DND-41 (cell line): ENCODE measurements around the gene VPS4A.
A peak's percentile ranks its signal among the peaks of the same experiment; 100 is the strongest.

Experiments used
- ATAC-seq: fragments of 200-7000 bp; cut with Tn5 transposase; 3 replicates; pipeline ENCODE4 v1.9.1; 2021; ENCODE audit warnings: low read depth; ENCODE audit not compliant: insufficient read depth
- DNase-seq: peaks from one replicate; pipeline ENCODE4 v3.0.0-alpha.2; 2020
- H2AFZ ChIP-seq: 2 replicates; pipeline ENCODE4 v1.6.0; 2012; ENCODE audit warnings: low read depth, low read length
- H3K27ac ChIP-seq: 2 replicates; pipeline ENCODE4 v1.5.1; 2012; ENCODE audit warnings: low read length, inconsistent platforms
- H3K27me3 ChIP-seq: fragments of 200-600 bp; sonication (generic); 2 replicates; pipeline ENCODE4 v1.6.0; 2012; ENCODE audit warnings: low read length, mild to moderate bottlenecking, inconsistent platforms; ENCODE audit not compliant: insufficient read depth, poor library complexity
- H3K36me3 ChIP-seq: 2 replicates; pipeline ENCODE4 v1.5.1; 2012; ENCODE audit warnings: low read length, inconsistent platforms; ENCODE audit not compliant: insufficient read depth
- H3K4me1 ChIP-seq: 2 replicates; pipeline ENCODE4 v1.5.1; 2012; ENCODE audit warnings: mild to moderate bottlenecking, low read length; ENCODE audit not compliant: insufficient read depth
- H3K4me2 ChIP-seq: 2 replicates; pipeline ENCODE4 v1.6.0; 2012; ENCODE audit warnings: mild to moderate bottlenecking, moderate library complexity, low read length, inconsistent platforms; ENCODE audit not compliant: insufficient read depth
- H3K4me3 ChIP-seq, 2 experiments: fragments of 200-600 bp in 1 of 2; shearing (Covaris generic) in 1 of 2; 2 replicates each; pipeline ENCODE4 v1.5.1; 2012 to 2016; ENCODE audit warnings: inconsistent platforms in 2 of 2, low read length in 2 of 2, mild to moderate bottlenecking in 2 of 2, low read depth in 1 of 2, moderate library complexity in 1 of 2
- H3K79me2 ChIP-seq: 2 replicates; pipeline ENCODE4 v1.6.0; 2012; ENCODE audit warnings: low read length, inconsistent platforms; ENCODE audit not compliant: insufficient read depth
- H3K9ac ChIP-seq: 2 replicates; pipeline ENCODE4 v1.6.0; 2012; ENCODE audit warnings: low read depth, mild to moderate bottlenecking, inconsistent platforms, low read length, moderate library complexity
- H3K9me3 ChIP-seq: 2 replicates; pipeline ENCODE4 v1.5.1; 2012; ENCODE audit warnings: low read length, moderate library complexity, mild to moderate bottlenecking, inconsistent platforms; ENCODE audit not compliant: insufficient read depth, severe bottlenecking
- H4K20me1 ChIP-seq: 2 replicates; pipeline ENCODE4 v1.6.0; 2012; ENCODE audit warnings: low read length; ENCODE audit not compliant: insufficient read depth
- CTCF ChIP-seq: IDR thresholded peaks from 2 replicates; pipeline ENCODE4 v1.5.1; 2012; ENCODE audit warnings: borderline replicate concordance, low read length, moderate library complexity, mild to moderate bottlenecking; ENCODE audit not compliant: poor library complexity, severe bottlenecking; ENCODE audit errors: extremely low read depth
- EZH2 ChIP-seq: IDR thresholded peaks from 3 replicates; pipeline ENCODE4 v1.6.1; 2012; ENCODE audit warnings: borderline replicate concordance, low read depth, mild to moderate bottlenecking, moderate library complexity, low read length, inconsistent platforms; ENCODE audit not compliant: severe bottlenecking

Gene VPS4A

GRCh38 chr16:69330286-69331109 lies 19.3 kb downstream of the VPS4A start, which contains the start of gene PDF:
PDF (minus strand) TSS chr16:69330588; CDS start chr16:69330570, 18 bp downstream.
- ATAC-seq: peak; percentile 95
- Histone ChIP-seq H3K9me3 (no peaks in the 10 kb centered on the region), H2AFZ (peak within 1 kb of the TSS; percentile 87), H3K9ac (peak within 1 kb of the TSS; percentile 96), H3K79me2 (peaks cover 68% of the 10 kb centered on the region), H3K4me2 (peak within 1 kb of the TSS; percentile 94), H3K27me3 (no peaks in the 10 kb centered on the region), H4K20me1 (peaks cover 43% of the 10 kb centered on the region), H3K36me3 (peaks cover 72% of the 10 kb centered on the region), H3K4me3 (peak within 1 kb of the TSS; percentile 65 to 89), H3K4me1 (peaks cover 57% of the 10 kb centered on the region), H3K27ac (peak within 1 kb of the TSS; percentile 93)
- TF ChIP-seq EZH2 (no peak), CTCF (peak; percentile 1)
- DNase-seq: peak; percentile 92

DNA sequence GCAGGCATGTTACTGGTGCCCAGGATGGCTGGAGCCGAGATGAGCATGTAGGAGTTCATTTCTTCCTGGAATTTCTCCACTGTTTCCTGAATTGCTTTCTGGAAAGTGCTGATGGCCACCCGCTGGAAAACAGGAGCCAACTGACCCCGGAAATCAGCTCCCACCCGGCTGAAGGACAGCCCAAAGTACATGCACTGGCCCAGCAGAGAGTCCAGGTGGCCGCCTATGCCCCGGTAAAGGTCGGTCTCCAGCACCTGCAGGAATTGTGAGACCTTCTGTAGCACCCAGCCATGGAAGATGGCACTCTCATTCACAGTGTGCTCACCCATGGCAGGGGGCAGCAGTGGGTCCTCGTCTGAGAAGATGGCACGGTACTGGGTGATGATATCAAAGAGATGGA lies 23.5 kb downstream of the VPS4A start:
- H3K4me3 ChIP-seq: no peak overlapping the region
- no peak overlapping the region for H3K27ac ChIP-seq
- no peaks in the 10 kb centered on the region for H3K27me3 ChIP-seq
- H2AFZ ChIP-seq: no peak overlapping the region
- no peak overlapping the region for H3K9ac ChIP-seq
- peaks cover 48% of the 10 kb centered on the region for H3K36me3 ChIP-seq
- peaks cover 33% of the 10 kb centered on the region for H3K4me1 ChIP-seq
- ATAC-seq (no peak), DNase-seq (no peak)
- H3K9me3 ChIP-seq: no peaks in the 10 kb centered on the region
- H3K79me2 ChIP-seq: peaks cover 53% of the 10 kb centered on the region
- no peak for TF ChIP-seq CTCF
- TF ChIP-seq EZH2: no peak
- no peak overlapping the region for H3K4me2 ChIP-seq
- peaks cover 3% of the 10 kb centered on the region for H4K20me1 ChIP-seq

DNA sequence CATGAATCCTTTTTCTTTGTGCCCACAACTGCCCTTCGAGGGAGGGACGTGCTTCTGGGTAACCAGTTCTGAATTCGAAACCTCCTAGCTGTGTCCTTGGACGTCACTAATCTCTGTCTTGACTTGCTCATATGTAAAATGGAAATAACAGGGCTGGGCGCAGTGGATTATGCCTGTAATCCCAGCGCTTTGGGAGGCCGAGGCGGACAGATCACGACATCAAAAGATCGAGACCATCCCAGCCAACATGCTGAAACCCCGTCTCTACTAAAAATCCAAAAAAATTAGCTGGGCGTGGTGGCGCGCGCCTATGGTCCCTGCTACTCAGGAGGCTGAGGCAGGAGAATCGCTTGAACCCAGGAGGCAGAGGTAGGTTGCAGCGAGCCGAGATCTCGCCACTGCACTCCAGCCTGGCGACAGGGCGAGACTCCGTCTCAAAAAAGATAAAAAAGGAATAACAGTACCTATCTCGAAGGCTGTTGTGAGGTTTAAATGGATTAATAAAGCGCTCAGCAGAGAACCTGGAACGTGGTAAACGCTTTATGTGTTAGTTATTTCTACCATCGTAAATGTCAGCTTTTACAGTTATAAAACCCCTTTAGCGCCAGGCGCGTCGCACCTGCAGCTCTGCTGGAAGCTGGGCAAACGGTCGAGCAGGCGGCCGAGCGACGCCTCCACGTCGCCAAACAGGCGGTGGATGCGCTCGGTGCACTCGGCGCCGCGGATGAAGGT lies 27.6 kb downstream of the VPS4A start:
- Histone ChIP-seq H3K9ac (peak overlapping the region; percentile 86), H3K4me2 (peak overlapping the region; percentile 96), H3K27me3 (no peaks in the 10 kb centered on the region), H3K79me2 (peaks cover 66% of the 10 kb centered on the region), H2AFZ (peak overlapping the region; percentile 86), H3K36me3 (peaks cover 61% of the 10 kb centered on the region), H3K9me3 (no peaks in the 10 kb centered on the region), H3K4me1 (peaks cover 45% of the 10 kb centered on the region), H3K4me3 (peak overlapping the region; percentile 76 to 86), H4K20me1 (no peaks in the 10 kb centered on the region; the same call in 1 of the 2 replicates), H3K27ac (peak overlapping the region; percentile 85)
- ATAC-seq (0 out of 3 replicates have a peak, but pooled peaks have one; percentile 1), DNase-seq (peak; percentile 28)
- TF ChIP-seq CTCF: no peak
- TF ChIP-seq EZH2: no peak
